T follicular helper cell (primary cell): ENCODE results near the gene USF1.
A peak's percentile ranks its signal among the peaks of the same experiment; 100 is the strongest.
"Not testable (repeated sequence)": the region's sequence is repeated elsewhere in the genome, so short reads cannot be mapped to it uniquely, and the experiment has no call there.

Source experiments
- DNase-seq: peaks from one replicate; pipeline ENCODE4 v3.0.0-alpha.2; 2020; ENCODE audit warnings: low read depth

The USF1 gene

GRCh38 chr1:161047436-161048420, 2.0 kb upstream of the USF1 start:
- no peak for DNase-seq

GRCh38 chr1:161046605-161047228, 940 bp upstream of the USF1 start:
- DNase-seq, result no peak

GRCh38 chr1:161044908-161045735, 655 bp downstream of the USF1 start:
- DNase-seq, result peak; percentile 28

GRCh38 chr1:161044535-161044907, 1.3 kb downstream of the USF1 start:
- no peak for DNase-seq

GRCh38 chr1:161039546-161039945, 6.2 kb downstream of the USF1 start:
- DNase-seq, result no peak

GRCh38 chr1:161039154-161039545, 6.6 kb downstream of the USF1 start:
- DNase-seq, result no peak

- peak; percentile 80 for DNase-seq
Observed at GRCh38 chr1:161038523-161039153, 7.1 kb downstream of the USF1 start, which contains the start of gene TSTD1. Gene TSTD1 (minus strand): TSS chr1:161038964. CDS start chr1:161038889, 75 bp downstream.

GRCh38 chr1:161037661-161038522, 7.9 kb downstream of the USF1 start:
- DNase-seq, result no peak

- no peak for DNase-seq
Observed at GRCh38 chr1:161033751-161034150, 12.0 kb downstream of the USF1 start.

GRCh38 chr1:161032409-161032808, 13.4 kb downstream of the USF1 start:
- DNase-seq, result no peak

GRCh38 chr1:161031874-161032273, 13.9 kb downstream of the USF1 start:
- no peak for DNase-seq

- DNase-seq, result not testable (repeated sequence)
Observed at GRCh38 chr1:161029466-161029865, 16.3 kb downstream of the USF1 start.

GRCh38 chr1:161026954-161027353, 18.8 kb downstream of the USF1 start:
- not testable (repeated sequence) for DNase-seq

GRCh38 chr1:161022432-161022831, 23.3 kb downstream of the USF1 start:
- not testable (repeated sequence) for DNase-seq

GRCh38 chr1:161021970-161022353, 23.8 kb downstream of the USF1 start:
- DNase-seq, result no peak

- peak; percentile 90 for DNase-seq
Observed at GRCh38 chr1:161021165-161021969, 24.4 kb downstream of the USF1 start.

GRCh38 chr1:161020509-161021164, 25.1 kb downstream of the USF1 start, which contains the start of gene F11R:
Gene F11R (minus strand): TSS chr1:161021152. CDS start chr1:161021073, 79 bp downstream.
- DNase-seq, result no peak

- DNase-seq, result no peak
Observed at GRCh38 chr1:161019751-161020495, 25.9 kb downstream of the USF1 start.
